Activated naive CD8-positive, alpha-beta T cell treated with anti-CD3 and anti-CD28 coated beads, Interleukin-2, amount 50 U/mL, for 16 hours (primary cell): ENCODE measurements around the gene GCSAM.

Source experiments
- DNase-seq: peaks from one replicate; pipeline ENCODE4 v3.0.0-alpha.2; 2020; ENCODE audit warnings: low read depth, low spot score

Gene GCSAM

GRCh38 chr3:112104774-112105173 is 28.3 kb downstream of the GCSAM start:
- no peak for DNase-seq

- DNase-seq = no peak
These were observed 31.1 kb downstream of the GCSAM start for GRCh38 chr3:112101916-112102315.

GRCh38 chr3:112097378-112097777 is 35.7 kb downstream of the GCSAM start:
- no peak for DNase-seq

- DNase-seq = no peak
These were observed 36.9 kb downstream of the GCSAM start for GRCh38 chr3:112096176-112096575.

- DNase-seq = no peak
These were observed 37.3 kb downstream of the GCSAM start for GRCh38 chr3:112095731-112096130.

- no peak for DNase-seq
These were observed 39.9 kb downstream of the GCSAM start for GRCh38 chr3:112093180-112093522.

- no peak for DNase-seq
These were observed 40.4 kb downstream of the GCSAM start for GRCh38 chr3:112092496-112093179.

GRCh38 chr3:112090887-112091586 is 42.0 kb downstream of the GCSAM start:
- DNase-seq = no peak

- DNase-seq = no peak
These were observed 42.8 kb downstream of the GCSAM start for GRCh38 chr3:112089956-112090886.

GRCh38 chr3:112088944-112089343 is 44.1 kb downstream of the GCSAM start:
- no peak for DNase-seq

GRCh38 chr3:112087746-112088145 is 45.3 kb downstream of the GCSAM start:
- no peak for DNase-seq

- no peak for DNase-seq
These were observed 46.0 kb downstream of the GCSAM start for GRCh38 chr3:112086875-112087524.

- peak; percentile 4 for DNase-seq
These were observed 46.8 kb downstream of the GCSAM start, which contains the start of gene C3orf52 for GRCh38 chr3:112086076-112086854. Gene C3orf52, plus strand, starts transcription at chr3:112086389. Its CDS starts 19 bp downstream, at chr3:112086408.

- DNase-seq = no peak
These were observed 47.3 kb downstream of the GCSAM start for GRCh38 chr3:112085735-112086075.

GRCh38 chr3:112084980-112085705 is 47.9 kb downstream of the GCSAM start:
- no peak for DNase-seq

- no peak for DNase-seq
These were observed 49.8 kb downstream of the GCSAM start for GRCh38 chr3:112083239-112083638.

- DNase-seq = no peak
These were observed 54.6 kb downstream of the GCSAM start for GRCh38 chr3:112078125-112079083.

- DNase-seq = no peak
These were observed 58.2 kb downstream of the GCSAM start for GRCh38 chr3:112074616-112075497.
